ENCODE measurements around the gene GALNT1.
"Not testable (repeated sequence)": the region's sequence is repeated elsewhere in the genome, so short reads cannot be mapped to it uniquely, and the experiment has no call there.

GALNT1 gene

DNA sequence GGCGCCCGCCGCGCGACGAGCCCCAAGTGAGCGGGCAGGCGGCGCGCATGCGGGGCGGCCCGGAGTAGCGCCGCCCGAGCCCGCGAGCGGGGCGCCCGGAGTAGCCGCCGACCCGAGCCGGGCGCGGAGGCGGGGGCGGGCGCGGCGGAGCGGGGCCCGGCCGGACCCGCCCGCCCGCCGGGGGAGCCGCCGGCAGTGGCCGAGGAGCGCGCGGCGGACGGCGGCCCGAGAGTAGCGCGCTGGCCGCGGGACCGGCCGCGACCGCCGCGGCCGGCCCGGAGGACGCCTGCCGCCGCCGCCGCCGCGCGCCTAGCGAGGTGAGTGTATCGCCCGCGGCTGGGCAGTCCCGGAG is at the start of gene GALNT1:
Gene GALNT1 (plus strand): TSS at position 195 of the 352 bp plus-strand sequence. CDS start 72,923 bp downstream, outside the sequence.
- no peak for DNase-seq (ENCODE audit: low spot score)

DNA sequence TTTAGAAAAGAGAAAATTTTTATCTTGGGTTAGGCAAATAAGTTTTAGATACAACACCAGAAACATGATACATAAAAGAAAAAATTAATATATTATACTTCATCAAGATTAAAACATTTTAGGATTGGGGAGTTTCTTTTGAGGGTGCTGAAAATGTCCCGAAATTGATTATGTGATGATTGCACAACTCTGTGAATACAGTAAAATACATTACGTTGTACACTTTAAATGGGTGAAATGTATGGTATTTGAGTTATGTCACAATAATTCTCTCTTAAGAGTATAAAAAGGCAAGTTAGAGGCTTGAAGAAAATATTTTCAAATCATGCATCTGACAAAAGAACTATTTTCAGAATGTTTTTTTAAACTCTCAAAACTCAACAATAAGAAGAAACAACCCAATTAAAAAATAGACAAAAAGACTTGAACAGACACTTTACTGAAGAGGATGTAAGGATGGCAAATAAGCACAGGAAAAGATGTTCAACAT is 47.6 kb upstream of the GALNT1 start:
- no peak for DNase-seq (ENCODE audit: low spot score)

DNA sequence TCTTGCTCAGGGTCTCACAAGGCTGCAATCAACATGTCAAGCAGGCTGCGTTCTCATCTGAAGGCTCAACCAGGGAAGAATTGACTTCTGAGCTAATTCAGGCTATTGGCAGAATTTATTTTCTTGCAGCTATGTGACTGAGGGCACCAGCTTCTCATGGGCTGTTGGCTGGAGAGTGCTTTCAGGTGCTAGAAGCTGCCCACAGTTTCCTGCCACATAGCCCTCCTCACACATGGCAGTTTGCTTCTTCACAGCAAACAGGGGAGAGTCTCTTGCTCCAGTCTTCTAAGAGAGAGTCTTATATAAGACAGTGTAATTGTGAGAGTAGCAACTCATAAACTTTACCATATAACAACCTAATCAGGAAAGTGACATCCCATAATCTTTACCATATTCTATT is 46.2 kb upstream of the GALNT1 start:
- DNase-seq (ENCODE audit: low spot score) = no peak

DNA sequence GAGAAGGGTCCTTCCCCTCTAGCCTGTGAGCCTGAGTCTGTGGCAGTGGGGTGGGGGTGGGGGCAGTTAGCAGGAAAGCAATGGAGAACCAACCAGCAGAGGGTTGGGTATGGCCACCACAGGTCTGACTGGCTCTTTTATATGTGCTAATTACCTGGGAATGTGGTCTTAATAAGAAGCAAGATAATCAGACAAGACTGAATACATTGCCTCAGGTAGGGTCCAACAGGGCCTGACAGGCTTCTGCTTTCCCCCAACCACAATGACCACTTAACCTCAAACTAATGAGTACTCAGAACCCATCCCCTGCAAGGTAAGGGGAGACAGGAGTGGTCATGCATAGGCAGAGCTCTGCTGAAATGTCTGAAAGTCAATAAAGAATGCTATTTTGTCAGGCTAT is 39.2 kb upstream of the GALNT1 start:
- no peak for DNase-seq (ENCODE audit: low spot score)

DNA sequence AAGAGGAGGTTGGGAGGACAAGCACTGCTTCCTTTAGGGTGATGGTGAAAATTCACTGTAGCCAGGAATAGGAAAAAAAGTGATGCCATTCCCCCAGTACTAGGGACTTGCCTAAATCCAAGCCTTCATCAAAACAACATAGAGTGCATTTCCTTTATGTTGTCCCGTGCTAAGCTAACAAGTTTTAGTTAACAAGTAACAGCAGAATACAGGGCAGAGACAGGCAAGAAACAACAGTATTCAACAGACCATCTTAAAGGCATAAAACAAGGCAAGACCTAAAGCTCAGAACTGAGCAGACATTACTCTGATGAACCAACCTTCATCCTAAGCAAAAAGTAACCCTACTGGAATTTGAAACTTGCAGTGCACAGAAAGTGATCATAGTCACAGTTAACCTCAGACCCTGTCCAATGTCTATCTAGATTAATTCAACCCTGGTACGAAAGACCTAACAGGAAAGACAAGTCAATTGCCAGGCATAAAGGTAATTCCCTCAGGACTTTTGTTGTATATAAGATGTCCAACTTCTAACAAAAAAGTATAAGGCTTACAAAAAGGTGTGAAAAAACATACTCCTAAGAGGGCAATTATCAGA is 34.4 kb upstream of the GALNT1 start:
- no peak for DNase-seq (ENCODE audit: low spot score)

DNA sequence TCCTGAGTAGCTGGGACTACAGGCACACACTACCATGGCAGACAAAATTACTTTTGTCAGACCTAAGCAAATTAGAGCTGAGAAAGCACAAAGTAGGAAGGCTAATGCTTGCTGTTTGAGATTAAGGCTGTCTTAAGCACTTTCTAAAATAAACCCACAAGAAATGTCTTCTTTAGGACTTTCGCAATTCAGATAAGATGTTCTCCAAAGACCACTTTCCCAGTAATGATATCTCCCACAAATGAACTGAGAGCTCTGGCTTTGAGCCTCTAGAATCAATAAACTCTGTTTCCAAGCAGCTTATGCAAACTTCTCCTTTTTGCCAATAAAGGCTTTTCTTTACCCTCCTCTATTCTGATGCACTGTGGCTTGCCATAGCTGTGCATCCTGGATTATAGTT is 32.0 kb upstream of the GALNT1 start:
- no peak for DNase-seq (ENCODE audit: low spot score)

DNA sequence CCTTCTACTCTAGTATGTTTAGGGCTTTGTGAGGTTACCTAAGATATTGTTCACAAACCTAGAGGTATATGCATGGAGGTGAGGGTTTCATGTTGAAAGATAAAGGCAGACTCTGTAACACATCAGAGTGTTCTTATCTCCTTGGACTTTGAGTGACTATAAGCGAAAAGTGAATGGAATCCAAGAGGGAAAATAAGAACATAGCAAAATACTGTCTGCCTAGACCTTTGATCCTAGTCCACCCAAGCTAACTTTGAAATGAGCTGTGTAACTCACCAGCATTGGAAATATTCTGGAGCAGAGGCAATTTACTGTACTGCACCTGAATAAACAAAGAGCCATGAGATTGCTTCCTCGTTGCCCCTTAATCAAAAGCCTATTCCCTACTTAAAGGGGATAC is 28.2 kb upstream of the GALNT1 start:
- no peak for DNase-seq (ENCODE audit: low spot score)

DNA sequence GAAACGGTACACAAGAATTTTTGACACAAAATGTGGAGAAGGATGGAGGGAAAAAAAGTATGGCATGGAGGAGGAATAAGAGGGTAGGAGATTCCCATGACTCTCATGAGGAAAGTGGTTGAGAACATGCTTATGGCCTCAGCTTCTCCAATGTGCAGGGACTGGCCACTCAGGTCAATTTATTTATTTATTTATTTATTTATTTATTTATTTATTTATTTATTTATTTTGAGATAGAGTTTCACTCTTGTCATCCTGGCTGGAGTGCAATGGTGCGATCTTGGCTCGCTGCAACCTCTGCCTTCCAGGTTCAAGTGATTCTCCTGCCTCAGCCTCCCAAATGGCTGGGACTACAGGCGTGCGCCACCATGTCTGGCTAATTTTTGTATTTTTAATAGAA is 26.0 kb upstream of the GALNT1 start:
- not testable (repeated sequence) for DNase-seq (ENCODE audit: low spot score)

DNA sequence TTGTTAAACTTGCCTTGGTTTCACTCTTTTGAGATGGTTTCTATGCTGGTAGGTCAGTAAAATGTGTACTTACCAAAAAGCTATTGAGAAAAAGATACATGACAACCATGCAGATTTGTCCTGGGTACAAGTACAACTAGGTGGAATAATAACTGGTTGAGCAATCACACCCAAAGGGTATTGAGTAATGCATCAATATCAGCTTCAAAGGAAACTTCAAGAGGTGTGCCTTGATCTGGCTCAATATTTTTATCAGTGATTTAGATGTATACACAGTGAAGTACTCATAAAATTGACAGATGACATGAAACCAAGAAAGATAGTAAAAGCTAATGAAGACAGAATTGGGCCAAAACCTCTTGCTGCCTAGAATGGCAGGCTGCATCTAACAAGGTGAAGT is 21.7 kb upstream of the GALNT1 start:
- DNase-seq (ENCODE audit: low spot score) = no peak

DNA sequence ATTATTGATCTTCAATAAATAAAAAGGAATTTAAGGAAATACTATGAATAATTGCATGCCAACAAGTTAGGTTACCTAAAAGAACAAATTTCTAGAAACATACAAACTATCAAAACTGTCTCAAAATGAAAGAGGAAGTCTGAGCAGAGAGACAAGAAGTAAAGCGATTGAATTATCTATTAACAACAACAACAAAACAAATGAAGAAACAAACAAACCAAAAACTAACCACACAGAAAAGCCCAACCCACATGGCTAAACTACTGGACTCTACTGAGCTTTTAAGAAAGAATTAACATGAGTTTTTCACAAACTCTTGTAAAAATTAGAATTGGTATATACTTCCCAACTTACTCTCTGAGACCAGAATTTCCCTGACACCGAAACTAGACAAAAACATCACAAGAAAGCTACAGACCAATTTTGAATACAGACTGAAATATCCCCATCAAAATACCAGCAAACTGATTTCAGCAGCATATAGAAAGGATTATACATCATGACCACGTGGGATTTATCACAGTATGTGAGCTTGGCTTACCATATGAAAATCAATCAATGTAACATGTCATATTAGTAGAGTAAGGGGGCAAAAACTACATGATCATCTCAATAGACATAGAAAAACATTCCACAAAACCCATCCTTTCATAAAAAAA is 16.6 kb upstream of the GALNT1 start:
- DNase-seq (ENCODE audit: low spot score) = peak; percentile 27

DNA sequence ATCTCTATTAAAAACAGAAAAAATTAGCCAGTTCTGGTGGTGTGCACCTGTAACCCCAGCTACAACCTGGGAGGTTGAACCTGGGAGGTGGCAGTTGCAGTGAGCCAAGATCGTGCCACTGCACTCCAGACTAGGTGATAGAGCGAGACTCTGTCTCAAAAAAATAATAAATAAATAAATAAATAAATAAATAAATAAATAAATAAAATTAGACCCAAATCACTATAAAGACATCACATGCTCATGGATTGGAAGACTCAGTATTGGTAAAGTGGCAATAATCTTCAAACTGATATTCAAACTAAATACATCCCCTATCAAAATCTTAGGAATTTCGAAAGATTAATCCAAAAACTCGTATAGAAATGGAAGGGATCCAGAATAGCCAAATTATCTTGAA is 15.5 kb upstream of the GALNT1 start:
- DNase-seq (ENCODE audit: low spot score) = no peak

DNA sequence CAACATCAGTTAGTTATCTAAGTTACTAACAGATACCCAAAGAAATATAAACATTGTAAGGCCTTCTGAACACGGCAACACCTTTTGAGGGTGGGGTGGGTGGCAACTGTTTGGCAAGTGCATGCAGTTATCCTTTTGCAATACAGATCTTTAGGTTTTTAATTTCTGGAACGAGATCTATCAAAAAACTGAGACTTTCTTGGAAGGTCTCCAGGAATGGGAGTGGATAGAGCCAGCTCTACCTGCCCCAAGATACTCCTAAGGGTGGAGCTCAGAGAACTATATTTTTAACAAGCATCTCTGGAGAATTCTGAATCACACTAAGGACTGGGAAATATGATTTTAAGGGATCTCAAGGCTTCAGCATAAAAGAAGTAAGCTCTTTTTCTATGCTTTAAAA is 11.4 kb upstream of the GALNT1 start:
- DNase-seq (ENCODE audit: low spot score) = no peak

DNA sequence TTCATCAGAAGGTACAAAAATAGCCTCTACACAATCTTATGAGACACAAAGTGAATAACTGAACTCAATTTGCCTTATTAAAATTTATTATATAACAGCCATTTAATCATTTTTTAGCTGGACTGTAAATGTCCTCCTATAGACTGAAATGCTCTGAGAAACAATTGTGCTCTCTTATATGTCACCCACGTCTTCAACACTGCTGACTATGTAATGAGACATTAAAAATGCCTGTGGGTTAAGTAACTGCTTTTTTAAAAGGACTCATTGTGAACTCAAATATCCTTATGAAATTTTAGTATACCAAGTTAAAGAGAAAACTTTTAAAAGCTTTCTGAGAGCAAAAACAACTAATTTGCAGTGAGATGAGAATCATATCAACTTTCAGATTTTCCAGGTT is 10.4 kb upstream of the GALNT1 start:
- no peak for DNase-seq (ENCODE audit: low spot score)

DNA sequence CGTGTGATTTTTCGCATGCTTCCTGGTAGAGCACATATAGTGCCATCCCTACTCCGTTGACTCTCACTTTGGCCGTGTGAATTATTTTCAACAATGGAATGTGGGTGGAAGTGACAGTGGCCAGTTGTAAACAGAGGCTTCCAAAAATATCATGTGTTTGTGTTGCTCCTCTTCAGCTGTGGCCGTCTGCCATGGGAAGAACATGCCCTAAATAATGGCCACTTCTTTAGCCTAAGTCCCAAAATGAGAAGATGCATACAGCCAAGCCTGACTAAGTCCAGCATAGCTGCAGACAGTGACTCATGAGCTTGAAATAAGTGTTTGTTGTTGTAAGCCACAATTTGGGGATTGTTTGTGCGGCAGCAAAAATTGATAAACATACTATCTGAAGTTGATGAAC is 8.9 kb upstream of the GALNT1 start:
- DNase-seq (ENCODE audit: low spot score) = no peak

DNA sequence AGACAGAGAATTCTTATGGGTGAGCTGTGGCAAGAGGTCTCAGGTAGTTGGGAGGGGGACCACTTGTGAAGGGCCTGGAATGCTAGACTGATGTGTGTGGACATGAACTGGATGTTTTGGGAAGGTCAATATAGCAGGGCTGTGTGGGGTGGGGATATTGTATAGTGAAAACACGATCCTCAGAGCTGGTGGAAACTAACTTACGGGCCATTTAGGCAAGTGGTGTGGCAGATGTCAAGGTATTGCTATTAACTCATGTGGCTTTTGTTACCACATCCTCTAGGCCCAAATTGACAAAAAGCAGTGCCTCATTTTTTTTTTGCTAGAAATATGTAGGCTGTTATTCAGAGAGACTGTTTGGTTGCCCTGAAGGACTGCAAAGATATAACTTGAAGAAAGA is 8.0 kb upstream of the GALNT1 start:
- no peak for DNase-seq (ENCODE audit: low spot score)

DNA sequence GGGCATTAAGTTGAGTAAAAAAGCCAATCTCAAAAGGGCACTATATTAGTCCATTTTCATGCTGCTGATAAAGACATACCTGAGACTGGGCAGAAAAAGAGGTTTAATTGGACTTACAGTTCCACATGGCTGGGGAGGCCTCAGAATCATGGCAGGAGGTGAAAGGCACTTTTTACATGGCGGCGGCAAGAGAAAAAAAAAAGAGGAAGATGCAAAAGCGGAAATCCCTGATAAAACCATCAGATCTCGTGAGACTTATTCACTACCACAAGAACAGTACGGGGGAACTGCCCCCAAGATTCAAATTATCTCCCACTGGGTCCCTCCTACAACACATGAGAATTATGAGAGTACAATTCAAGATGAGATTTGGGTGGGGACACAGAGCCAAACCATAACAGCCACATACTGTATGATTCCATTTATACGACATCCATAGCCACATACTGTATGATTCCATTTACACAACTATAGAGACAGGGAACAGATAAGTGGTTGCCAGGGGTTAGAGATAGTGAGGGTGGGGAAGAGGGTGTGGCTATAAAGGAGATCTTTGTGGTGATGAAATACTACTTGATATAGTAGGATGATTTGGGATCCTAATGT is 5.2 kb upstream of the GALNT1 start:
- DNase-seq (ENCODE audit: low spot score) = not testable (repeated sequence)

DNA sequence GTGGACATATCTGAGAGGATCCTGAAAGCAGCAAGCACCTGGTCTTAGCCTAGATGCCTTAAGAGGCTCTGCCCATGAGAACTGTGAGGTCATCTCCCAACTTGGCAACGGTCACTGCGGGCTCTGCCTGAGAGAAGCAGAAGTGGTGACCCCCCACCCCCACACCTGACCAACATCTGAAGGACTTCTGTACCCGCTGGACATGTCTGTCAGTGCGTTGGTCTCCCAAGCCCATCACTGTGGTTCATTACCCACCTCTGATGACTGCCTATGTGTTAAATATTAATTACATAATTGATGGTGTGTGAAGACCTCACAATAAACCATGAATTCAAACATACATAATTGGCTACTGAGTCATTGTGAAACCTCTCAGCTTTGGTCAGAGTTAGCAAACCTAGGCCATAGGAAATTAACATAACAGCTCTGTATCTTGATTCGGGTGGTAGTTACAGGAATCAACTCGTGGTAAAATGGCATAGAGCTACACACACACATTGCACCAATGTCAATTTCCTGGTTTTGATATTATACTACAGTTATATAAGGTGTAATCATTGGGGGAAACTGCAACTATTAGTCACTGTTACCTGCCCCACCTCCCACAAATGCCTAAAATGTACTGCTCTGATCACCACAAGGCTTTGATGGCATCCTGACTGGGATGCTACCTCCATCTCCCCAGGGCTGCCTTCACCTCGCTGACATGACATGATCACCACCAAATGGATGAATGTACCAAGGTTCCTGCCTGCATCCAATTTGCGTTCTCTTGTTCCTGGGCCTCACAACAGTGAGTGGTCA is 4.3 kb upstream of the GALNT1 start:
- DNase-seq (ENCODE audit: low spot score) = no peak

DNA sequence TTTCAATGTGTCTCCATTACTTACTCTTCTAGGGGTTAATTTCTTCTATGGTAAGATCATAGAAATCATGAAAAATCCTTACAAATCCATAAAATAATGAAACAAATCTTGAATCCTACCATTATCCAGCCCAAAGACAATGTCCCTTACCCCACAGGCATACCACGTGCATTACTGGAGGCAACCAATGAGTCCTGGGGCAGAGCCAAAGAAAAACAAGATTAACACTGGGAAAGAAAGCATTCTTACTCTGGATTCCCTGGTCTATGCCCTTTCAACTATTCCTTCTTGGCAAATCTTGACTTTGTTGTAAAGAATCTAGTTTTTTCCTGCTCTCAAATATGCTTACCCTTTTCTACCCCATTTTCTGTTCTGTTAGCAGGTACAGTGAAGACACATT is 3.1 kb upstream of the GALNT1 start:
- DNase-seq (ENCODE audit: low spot score) = no peak

DNA sequence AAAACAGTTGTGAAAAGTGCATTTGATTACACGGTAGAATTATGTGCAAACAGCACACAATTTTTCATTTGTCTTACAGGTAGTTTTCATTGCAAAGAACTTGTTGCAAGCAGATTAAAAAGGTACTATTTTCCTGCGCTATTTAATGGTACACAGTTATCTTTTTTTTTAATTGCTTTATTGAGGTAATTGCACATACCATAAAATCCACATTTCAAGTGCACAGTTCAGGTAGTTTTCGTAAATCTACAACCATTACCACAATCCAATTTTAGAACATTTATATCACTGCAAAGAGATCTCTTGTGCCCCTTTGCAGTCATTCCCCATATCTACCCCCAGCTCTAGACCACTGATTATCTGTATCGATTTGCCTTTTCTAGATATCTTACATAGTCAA is 2.6 kb upstream of the GALNT1 start:
- no peak for DNase-seq (ENCODE audit: low spot score)

DNA sequence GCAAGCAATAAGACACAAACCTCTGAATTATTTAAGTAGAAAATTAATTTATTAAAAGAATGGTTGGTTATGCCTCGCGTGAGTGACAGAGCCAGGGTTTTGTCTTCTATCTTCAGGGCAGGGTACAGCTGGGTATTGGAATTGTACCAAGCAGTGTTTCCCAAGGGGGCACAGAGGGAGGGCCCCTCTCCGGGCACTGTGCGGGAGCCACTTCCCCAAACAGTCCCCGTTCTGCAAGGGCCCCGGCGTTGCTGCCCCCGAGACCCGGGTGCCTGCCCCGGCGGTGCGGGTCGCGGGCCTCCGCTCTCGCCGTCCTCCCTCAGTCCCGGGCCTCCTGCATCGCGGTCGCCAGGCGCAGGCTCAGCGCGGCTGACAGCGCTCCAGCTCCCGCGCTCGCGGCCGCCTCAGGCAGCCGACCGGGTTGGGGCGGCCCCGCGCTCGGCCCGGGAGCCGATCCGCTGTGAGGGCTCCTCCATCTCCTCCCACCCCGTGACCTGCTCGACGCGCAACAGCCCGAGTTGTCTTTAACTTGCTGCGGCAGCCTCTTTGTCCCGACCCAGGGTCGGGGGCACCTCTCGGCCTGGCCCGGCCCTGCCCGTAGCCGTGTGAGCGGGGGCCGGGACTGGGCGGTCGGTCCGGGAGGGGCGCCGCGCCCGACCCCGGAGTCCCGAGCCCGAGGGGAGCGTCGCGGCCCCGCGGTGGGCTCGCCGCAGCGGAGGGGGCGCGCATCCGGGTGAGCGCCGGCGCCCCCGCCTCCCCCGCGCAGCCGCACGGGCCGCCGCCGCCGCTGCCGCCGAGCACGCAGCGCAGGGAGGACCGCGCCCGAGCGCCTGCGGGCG is 620 bp upstream of the GALNT1 start:
- peak; percentile 72 for DNase-seq (ENCODE audit: low spot score)

DNA sequence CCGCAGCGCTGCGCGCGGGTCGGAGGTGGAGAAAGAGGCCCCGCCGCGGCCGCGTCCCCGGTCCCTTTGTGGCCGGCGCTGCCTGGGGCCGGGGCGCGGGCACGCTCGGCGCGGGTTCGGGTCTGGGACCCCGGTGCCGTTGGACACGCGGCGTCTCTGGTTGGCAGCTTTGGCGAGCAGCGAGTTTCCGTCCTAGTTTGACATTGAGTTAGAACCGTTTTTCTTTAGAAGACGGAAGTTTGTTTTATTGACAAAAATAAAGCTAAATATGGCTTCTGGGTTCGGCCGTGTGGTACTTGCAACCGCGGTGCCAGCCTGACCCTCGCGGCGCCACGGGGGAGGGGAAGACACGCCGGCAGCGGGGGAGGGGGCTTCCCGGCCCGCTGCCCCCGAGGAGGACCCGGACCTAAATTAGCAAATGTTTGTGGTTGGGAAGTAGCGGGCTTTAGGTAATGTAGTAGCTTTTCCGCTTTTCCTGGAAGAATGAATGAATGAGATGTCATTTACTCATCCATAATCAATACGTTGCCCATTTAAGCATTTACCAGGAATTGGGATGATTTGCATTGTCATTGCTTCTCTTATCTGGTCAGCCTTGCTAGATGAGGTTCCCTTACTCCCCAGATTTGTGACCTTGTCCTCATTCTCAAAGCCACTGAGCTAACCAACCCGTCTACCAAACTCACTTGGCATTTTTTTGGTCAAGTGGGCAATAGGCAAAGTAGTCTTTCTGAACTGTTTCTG is 530 bp downstream of the GALNT1 start:
- DNase-seq (ENCODE audit: low spot score) = peak; percentile 47
